Measurements from ENCODE around the gene APH1B.

DNA sequence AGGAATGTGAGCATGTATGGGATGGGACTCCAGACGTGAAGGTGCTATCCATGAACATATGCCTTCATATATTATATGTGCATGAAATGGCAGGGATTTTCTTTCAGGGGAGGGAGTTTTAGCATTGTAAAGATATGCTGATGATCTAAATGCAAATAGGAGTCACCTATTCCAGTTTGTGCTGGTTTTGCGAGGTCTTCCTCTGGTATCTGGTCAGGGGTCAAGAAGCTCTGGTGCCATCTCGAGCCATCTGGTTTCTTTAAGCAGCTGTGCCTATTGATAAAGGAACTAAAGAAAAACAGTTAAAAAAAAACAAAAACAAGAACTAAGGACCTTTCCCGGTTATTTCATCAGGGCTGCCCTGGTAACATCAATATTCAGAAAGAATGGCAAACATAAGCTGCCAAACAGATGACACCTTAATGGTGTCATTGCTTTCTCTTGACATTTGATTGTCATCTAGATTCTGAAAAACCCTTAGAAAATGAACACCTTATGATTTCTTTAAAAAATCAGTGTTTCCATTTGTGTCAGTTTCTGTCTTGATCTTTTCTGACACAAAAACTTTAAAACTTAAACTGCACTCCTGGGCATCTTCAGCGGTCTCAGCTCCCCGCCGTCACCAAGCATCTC, 22.7 kb downstream of the APH1B start:
- TF ChIP-seq, protein P1, sequence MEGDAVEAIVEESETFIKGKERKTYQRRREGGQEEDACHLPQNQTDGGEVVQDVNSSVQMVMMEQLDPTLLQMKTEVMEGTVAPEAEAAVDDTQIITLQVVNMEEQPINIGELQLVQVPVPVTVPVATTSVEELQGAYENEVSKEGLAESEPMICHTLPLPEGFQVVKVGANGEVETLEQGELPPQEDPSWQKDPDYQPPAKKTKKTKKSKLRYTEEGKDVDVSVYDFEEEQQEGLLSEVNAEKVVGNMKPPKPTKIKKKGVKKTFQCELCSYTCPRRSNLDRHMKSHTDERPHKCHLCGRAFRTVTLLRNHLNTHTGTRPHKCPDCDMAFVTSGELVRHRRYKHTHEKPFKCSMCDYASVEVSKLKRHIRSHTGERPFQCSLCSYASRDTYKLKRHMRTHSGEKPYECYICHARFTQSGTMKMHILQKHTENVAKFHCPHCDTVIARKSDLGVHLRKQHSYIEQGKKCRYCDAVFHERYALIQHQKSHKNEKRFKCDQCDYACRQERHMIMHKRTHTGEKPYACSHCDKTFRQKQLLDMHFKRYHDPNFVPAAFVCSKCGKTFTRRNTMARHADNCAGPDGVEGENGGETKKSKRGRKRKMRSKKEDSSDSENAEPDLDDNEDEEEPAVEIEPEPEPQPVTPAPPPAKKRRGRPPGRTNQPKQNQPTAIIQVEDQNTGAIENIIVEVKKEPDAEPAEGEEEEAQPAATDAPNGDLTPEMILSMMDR (IDR thresholded peaks at IDR 0.05) = no peak
- TF ChIP-seq POLR2AphosphoS5 (IDR thresholded peaks at IDR 0.05) = no peak

Measured in gastroesophageal sphincter (tissue), 3 donors.